Measurements from ENCODE around the gene KRTAP3-3.

Gene KRTAP3-3

GRCh38 chr17:40995116-40995515, 1.2 kb upstream of the KRTAP3-3 start:
- H3K27me3 Mint-ChIP-seq (ENCODE audit: low read depth) = peaks cover 5% of the 10 kb centered on the region
- H3K27ac Mint-ChIP-seq = no peak overlapping the region
- peak overlapping the region in 1 of 3 experiments; percentile 46 for H3K4me3 Mint-ChIP-seq
- no peaks in the 10 kb centered on the region for H3K36me3 Mint-ChIP-seq (ENCODE audit: low read depth)
- peaks cover 32% of the 10 kb centered on the region for H3K4me1 Mint-ChIP-seq
- H3K9me3 Mint-ChIP-seq = peaks cover 2% of the 10 kb centered on the region
- no peak for TF ChIP-seq CTCF (IDR thresholded peaks at IDR 0.05; ENCODE audit: unreplicated experiment in 3 of 3)

GRCh38 chr17:40993084-40993483, 880 bp downstream of the KRTAP3-3 start:
- H3K9me3 Mint-ChIP-seq = no peaks in the 10 kb centered on the region
- H3K4me3 Mint-ChIP-seq = no peak overlapping the region
- TF ChIP-seq CTCF (IDR thresholded peaks at IDR 0.05; ENCODE audit: unreplicated experiment in 3 of 3) = no peak
- peaks cover 27% of the 10 kb centered on the region for H3K4me1 Mint-ChIP-seq
- H3K36me3 Mint-ChIP-seq (ENCODE audit: low read depth) = no peaks in the 10 kb centered on the region
- H3K27me3 Mint-ChIP-seq (ENCODE audit: low read depth) = peaks cover 5% of the 10 kb centered on the region
- no peak overlapping the region for H3K27ac Mint-ChIP-seq

- Mint-ChIP-seq H3K9me3 (no peaks in the 10 kb centered on the region), H3K27me3 (ENCODE audit: low read depth) (peaks cover 5% of the 10 kb centered on the region), H3K4me1 (peaks cover 28% of the 10 kb centered on the region), H3K27ac (no peak overlapping the region), H3K36me3 (ENCODE audit: low read depth) (no peaks in the 10 kb centered on the region), H3K4me3 (no peak overlapping the region)
- no peak for TF ChIP-seq CTCF (IDR thresholded peaks at IDR 0.05; ENCODE audit: unreplicated experiment in 3 of 3)
Observed at GRCh38 chr17:40992666-40993065, 1.3 kb downstream of the KRTAP3-3 start.

- no peak for TF ChIP-seq CTCF (IDR thresholded peaks at IDR 0.05; ENCODE audit: unreplicated experiment in 3 of 3)
- Mint-ChIP-seq H3K4me3 (peak overlapping the region in 1 of 3 experiments; percentile 48), H3K36me3 (ENCODE audit: low read depth) (no peaks in the 10 kb centered on the region), H3K27me3 (ENCODE audit: low read depth) (peaks cover 6% of the 10 kb centered on the region), H3K4me1 (peaks cover 24% of the 10 kb centered on the region), H3K27ac (no peak overlapping the region), H3K9me3 (no peaks in the 10 kb centered on the region)
Observed at GRCh38 chr17:40986920-40987319, 7.0 kb downstream of the KRTAP3-3 start.

GRCh38 chr17:40984226-40984625, 9.7 kb downstream of the KRTAP3-3 start, which contains the start of gene KRT40:
KRT40 (minus strand) TSS chr17:40984326; CDS start chr17:40984273, 53 bp downstream.
- peak within 1 kb of the TSS in 2 of 3 experiments; percentile 6 to 58 for H3K4me3 Mint-ChIP-seq
- H3K27ac Mint-ChIP-seq = no peak within 1 kb of the TSS
- H3K9me3 Mint-ChIP-seq = no peaks in the 10 kb centered on the region
- TF ChIP-seq CTCF (IDR thresholded peaks at IDR 0.05; ENCODE audit: unreplicated experiment in 3 of 3) = no peak
- peaks cover 42% of the 10 kb centered on the region for H3K4me1 Mint-ChIP-seq
- no peaks in the 10 kb centered on the region for H3K36me3 Mint-ChIP-seq (ENCODE audit: low read depth)
- peaks cover 6% of the 10 kb centered on the region for H3K27me3 Mint-ChIP-seq (ENCODE audit: low read depth)

- Mint-ChIP-seq H3K36me3 (ENCODE audit: low read depth) (no peaks in the 10 kb centered on the region), H3K27ac (peak overlapping the region; percentile 17 to 50 (median 26)), H3K9me3 (no peaks in the 10 kb centered on the region), H3K27me3 (ENCODE audit: low read depth) (peaks cover 6% of the 10 kb centered on the region), H3K4me1 (peaks cover 35% of the 10 kb centered on the region), H3K4me3 (peak overlapping the region in 1 of 3 experiments; percentile 27)
- no peak for TF ChIP-seq CTCF (IDR thresholded peaks at IDR 0.05; ENCODE audit: unreplicated experiment in 3 of 3)
Observed at GRCh38 chr17:40981115-40981514, 12.8 kb downstream of the KRTAP3-3 start.
